H1 (cell line): Measurements from ENCODE around the gene PALM3. TPM values are rescaled to one million over a fixed set of nuclear protein-coding genes. Genes with fewer than 3 reads are reported as not detected.

Experiments used
- CTCF ChIA-PET: fragments of 300-600 bp; sonication (Branson Sonifier 250); formaldehyde crosslinking; loops from one replicate; lab custom pipeline; 2021; ENCODE audit not compliant: partially characterized antibody; lab: Charles Lee
- POLR2A ChIA-PET: fragments of 300-600 bp; sonication (Branson Sonifier 250); formaldehyde crosslinking; loops from one replicate; lab custom pipeline; 2021; ENCODE audit warnings: inconsistent platforms; ENCODE audit not compliant: partially characterized antibody; lab: Charles Lee
- DNase-seq, 2 experiments: peaks; one replicate each; pipeline versions ENCODE4 v3.0.0 to v3.0.0-alpha.2; 2010 to 2022; ENCODE audit warnings: low spot score in 2 of 2, low read depth in 1 of 2, mixed read lengths in 1 of 2
- FAIRE-seq: peaks from 2 replicates; lab custom pipeline; 2011; peaks lifted over from hg19 to GRCh38; lab: Jason Lieb, UNC
- H2AFZ ChIP-seq: 2 replicates; pipeline ENCODE4 v1.8.1; 2012; ENCODE audit warnings: low read length, inconsistent platforms
- H2AK5ac ChIP-seq: 2 replicates; pipeline ENCODE4 v1.6.1; 2013; ENCODE audit warnings: low read depth, low read length
- H2BK120ac ChIP-seq: replicated peaks from 2 replicates; pipeline ENCODE3; 2013; ENCODE audit warnings: low read depth, low read length, inconsistent platforms
- H2BK12ac ChIP-seq: 2 replicates; pipeline ENCODE4 v1.6.1; 2013; ENCODE audit warnings: low read depth, low read length
- H2BK15ac ChIP-seq: 2 replicates; pipeline ENCODE4 v1.6.1; 2013; ENCODE audit warnings: low read length
- H2BK20ac ChIP-seq: 2 replicates; pipeline ENCODE4 v1.6.1; 2013; ENCODE audit warnings: low read length
- H2BK5ac ChIP-seq: 2 replicates; pipeline ENCODE4 v1.6.1; 2013; ENCODE audit warnings: low read depth, low read length
- H3K14ac ChIP-seq: 2 replicates; pipeline ENCODE4 v1.6.1; 2013; ENCODE audit warnings: inconsistent platforms; ENCODE audit not compliant: insufficient read length
- H3K18ac ChIP-seq: 2 replicates; pipeline ENCODE4 v1.6.1; 2013; ENCODE audit warnings: low read length; ENCODE audit errors: extremely low read depth
- H3K23ac ChIP-seq: 2 replicates; pipeline ENCODE4 v1.6.1; 2013; ENCODE audit warnings: inconsistent platforms; ENCODE audit not compliant: insufficient read length
- H3K23me2 ChIP-seq: 2 replicates; pipeline ENCODE4 v1.6.1; 2013; ENCODE audit warnings: low read depth, low read length
- H3K27ac ChIP-seq: 2 replicates; pipeline ENCODE4 v1.6.1; 2011; ENCODE audit warnings: low read depth, low read length, inconsistent platforms
- H3K27me3 ChIP-seq, 4 experiments: replicated peaks in 1 of 4; 1 replicate in 1 of 4; 2 replicates in 3 of 4; pipeline versions ENCODE4 v1.6.1 to v1.8.1; 2011 to 2013; ENCODE audit warnings: low read length in 3 of 4, mild to moderate bottlenecking in 3 of 4, inconsistent platforms in 2 of 4, mixed read lengths in 2 of 4, moderate library complexity in 1 of 4; ENCODE audit not compliant: control insufficient read depth in 3 of 4, insufficient read depth in 3 of 4; ENCODE audit errors: extremely low read depth in 1 of 4
- H3K36me3 ChIP-seq, 4 experiments: 2 replicates each; pipeline versions ENCODE4 v1.6.1 to v1.8.1; 2011 to 2013; ENCODE audit warnings: mild to moderate bottlenecking in 4 of 4, low read length in 3 of 4, moderate library complexity in 2 of 4, control low read depth in 1 of 4, inconsistent platforms in 1 of 4; ENCODE audit not compliant: insufficient read depth in 4 of 4, control insufficient read depth in 2 of 4
- H3K4ac ChIP-seq: replicated peaks from 2 replicates; pipeline ENCODE3; 2013; ENCODE audit warnings: low read length, low read depth, mixed read lengths, inconsistent platforms; ENCODE audit not compliant: insufficient read length
- H3K4me1 ChIP-seq, 4 experiments: replicated peaks in 1 of 4; 1 replicate in 1 of 4; 2 replicates in 3 of 4; pipeline versions ENCODE4 v1.6.1 to v1.8.1; 2011 to 2013; ENCODE audit warnings: low read length in 3 of 4, inconsistent platforms in 2 of 4, mixed read lengths in 1 of 4; ENCODE audit not compliant: insufficient read depth in 4 of 4, control insufficient read depth in 3 of 4
- H3K4me2 ChIP-seq, 2 experiments: 2 replicates each; pipeline versions ENCODE4 v1.6.1 to v1.8.1; 2011 to 2013; ENCODE audit warnings: low read depth in 2 of 2, low read length in 2 of 2, control low read depth in 1 of 2, inconsistent platforms in 1 of 2, mild to moderate bottlenecking in 1 of 2; ENCODE audit not compliant: insufficient read depth in 1 of 2
- H3K4me3 ChIP-seq, 4 experiments: fragments of 200-600, 300-600 bp in 1 of 4; sonication (generic), shearing (Covaris generic), sonication (Bioruptor Twin) in 1 of 4; 2 replicates each; pipeline versions ENCODE4 v1.5.1 to v1.8.1; 2011 to 2016; ENCODE audit warnings: low read length in 4 of 4, low read depth in 3 of 4, control low read depth in 2 of 4, inconsistent platforms in 2 of 4, mild to moderate bottlenecking in 2 of 4, mixed read lengths in 1 of 4, moderate library complexity in 1 of 4; ENCODE audit not compliant: insufficient read depth in 2 of 4; ENCODE audit errors: extremely low read depth in 1 of 4
- H3K56ac ChIP-seq: replicated peaks from 2 replicates; pipeline ENCODE3; 2013; ENCODE audit warnings: low read depth, mild to moderate bottlenecking, mixed read lengths, low read length, inconsistent platforms; ENCODE audit not compliant: insufficient read length
- H3K79me1 ChIP-seq: 2 replicates; pipeline ENCODE4 v1.6.1; 2013; ENCODE audit warnings: low read depth, low read length, control low read depth
- H3K79me2 ChIP-seq, 2 experiments: 2 replicates each; pipeline versions ENCODE4 v1.6.1 to v1.8.1; 2012 to 2013; ENCODE audit warnings: low read length in 2 of 2, mild to moderate bottlenecking in 2 of 2, inconsistent platforms in 1 of 2; ENCODE audit not compliant: insufficient read depth in 2 of 2, control insufficient read depth in 1 of 2
- H3K9ac ChIP-seq, 4 experiments: replicated peaks in 1 of 4; 1 replicate in 1 of 4; 2 replicates in 3 of 4; pipeline versions ENCODE4 v1.6.1 to v1.8.1; 2011 to 2013; ENCODE audit warnings: low read depth in 3 of 4, low read length in 3 of 4, control low read depth in 2 of 4, mild to moderate bottlenecking in 2 of 4, moderate library complexity in 2 of 4, inconsistent platforms in 1 of 4; ENCODE audit errors: extremely low read depth in 1 of 4
- H3K9me3 ChIP-seq, 2 experiments: 2 replicates each; pipeline versions ENCODE4 v1.6.1 to v1.8.1; 2012 to 2013; ENCODE audit warnings: mild to moderate bottlenecking in 2 of 2, moderate library complexity in 2 of 2, control low read depth in 1 of 2, inconsistent platforms in 1 of 2, low read depth in 1 of 2, low read length in 1 of 2, mixed read lengths in 1 of 2; ENCODE audit not compliant: insufficient read depth in 2 of 2
- H4K20me1 ChIP-seq, 2 experiments: replicated peaks in 1 of 2; 2 replicates each; pipeline versions ENCODE3 to v1.8.1; 2011 to 2013; ENCODE audit warnings: inconsistent platforms in 2 of 2, low read length in 2 of 2, mild to moderate bottlenecking in 1 of 2; ENCODE audit not compliant: insufficient read depth in 2 of 2, control insufficient read depth in 1 of 2
- H4K5ac ChIP-seq: 2 replicates; pipeline ENCODE4 v1.6.1; 2013; ENCODE audit warnings: low read length, low read depth, mixed read lengths, inconsistent platforms; ENCODE audit not compliant: insufficient read length
- H4K8ac ChIP-seq: 2 replicates; pipeline ENCODE4 v1.8.0; 2013; ENCODE audit warnings: mild to moderate bottlenecking, moderate library complexity, low read length, inconsistent platforms; ENCODE audit not compliant: insufficient read depth; ENCODE audit errors: extremely low read depth
- H4K91ac ChIP-seq: replicated peaks from 2 replicates; pipeline ENCODE3; 2013; ENCODE audit warnings: low read length, mixed read lengths, inconsistent platforms; ENCODE audit not compliant: insufficient read length
- KDM1A ChIP-seq: fragments of 200-600, 300-600 bp; sonication (generic); IDR thresholded peaks from 2 replicates; pipeline ENCODE4 v1.7.1; 2016; ENCODE audit warnings: mild to moderate bottlenecking, low read length, borderline replicate concordance
- WGBS, 2 experiments: shearing (Covaris generic) in 1 of 2; methylation state at CpG; one replicate each; pipeline versions ENCODE4 v1.1.6 to v1.1.7; 2013 to 2015; ENCODE audit warnings: low lambda C conversion rate in 2 of 2, mixed read lengths in 2 of 2, inconsistent platforms in 1 of 2, low coverage in 1 of 2, missing lambda C conversion rate in 1 of 2; ENCODE audit not compliant: insufficient replicate concordance in 2 of 2, insufficient coverage in 1 of 2, insufficient read length in 1 of 2; ENCODE audit errors: extremely low coverage in 1 of 2, missing lambda C conversion rate in 1 of 2; 5-methylcytosine and 5-hydroxymethylcytosine counted together
- polyA plus RNA-seq, 7 experiments: library from polyadenylated mRNA; depleted of rRNA in 3 of 7; stranded (reverse) in 5 of 7; unstranded in 2 of 7; fragments of >200 nt in 5 of 7; fragments of 200-250 nt in 2 of 7; gene quantifications; 1 replicate in 5 of 7; 2 replicates in 1 of 7; 4 replicates in 1 of 7; pipeline versions ENCODE4 v1.2.1 to v1.2.3, GENCODE V29; 2011 to 2013; ENCODE audit warnings: missing spikeins in 2 of 7, mixed read lengths in 2 of 7
- total RNA-seq: library from RNA; stranded (reverse); fragmentation: NEBNext Ultra II Directional; extraction: Animal tissue kit (Norgen Biotek cat#: 25700); gene quantifications from 2 replicates; pipeline ENCODE4 v1.2.1, GENCODE V29; 2021
- TF ChIP-seq, protein P1 (sequence below): IDR thresholded peaks from 2 replicates; pipeline ENCODE4 v1.6.1; 2012; ENCODE audit warnings: inconsistent platforms

Gene PALM3
- total and polyA plus RNA-seq, 2 of the 8 experiments (the other 6 are each of a cell fraction or from before 2014, with no cell fraction given) = 5.8 to 31.3 TPM

GRCh38 chr19:14056069-14056666 lies 5.7 kb downstream of the PALM3 start:
- Histone ChIP-seq H3K36me3 (no peaks in the 10 kb centered on the region), H2BK12ac (no peak overlapping the region), H2AK5ac (0 out of 2 replicates have a peak overlapping the region, but pooled peaks have one; percentile 65), H3K23ac (no peak overlapping the region), H4K20me1 (peaks cover 0 to 2% of the 10 kb centered on the region in 2 experiments), H2BK5ac (no peak overlapping the region), H3K79me2 (no peaks in the 10 kb centered on the region), H2BK20ac (no peak overlapping the region), H4K91ac (no peak overlapping the region), H3K9ac (no peak overlapping the region), H3K4ac (no peak overlapping the region), H4K5ac (no peak overlapping the region), H2BK120ac (no peak overlapping the region), H3K27ac (no peak overlapping the region), H3K79me1 (no peaks in the 10 kb centered on the region), H3K4me2 (peak overlapping the region; percentile 68 to 77; a peak in 3 of 4 replicates), H3K14ac (no peak overlapping the region), H3K4me3 (no peak overlapping the region), H3K27me3 (peaks cover 5 to 19% (median 14%) of the 10 kb centered on the region in 4 experiments), H3K23me2 (peaks cover 12% of the 10 kb centered on the region; the same call in 1 of the 2 replicates), H3K18ac (no peak overlapping the region), H3K9me3 (no peaks in the 10 kb centered on the region; a peak in 1 of 4 replicates), H2BK15ac (no peak overlapping the region), H3K56ac (no peak overlapping the region), H2AFZ (no peak overlapping the region), H4K8ac (peak overlapping the region; percentile 79; the same call in 1 of the 2 replicates), H3K4me1 (peaks cover 0 to 8% (median 2%) of the 10 kb centered on the region in 4 experiments; a peak in 4 of 7 replicates)
- DNase-seq (no peak), FAIRE-seq (no peak)
- POLR2A ChIA-PET = interaction anchor here (0.7 to 1.9 kb wide), 8 partner anchors 8 to 174 kb away, joined by 3 to 6 read pairs (median 4); partner anchors contain the start of gene ASF1B
- CTCF ChIA-PET = interaction anchor here (0.6 to 6.4 kb wide), 11 partner anchors 9 to 173 kb away, joined by 3 to 76 read pairs (median 5); partner anchors contain the start of genes IL27RA and MISP3
- TF ChIP-seq KDM1A = peak; percentile 65; the same call in 1 of the 2 replicates
- TF ChIP-seq, protein P1, sequence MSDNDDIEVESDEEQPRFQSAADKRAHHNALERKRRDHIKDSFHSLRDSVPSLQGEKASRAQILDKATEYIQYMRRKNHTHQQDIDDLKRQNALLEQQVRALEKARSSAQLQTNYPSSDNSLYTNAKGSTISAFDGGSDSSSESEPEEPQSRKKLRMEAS = no peak
- 88% methylated on average over 8 of the region's 10 CpGs; no CpG with 5 or more reads in 1 of the 2 experiments for WGBS, 2 experiments
